ENCODE results near the gene SMYD3.

SMYD3 gene

DNA sequence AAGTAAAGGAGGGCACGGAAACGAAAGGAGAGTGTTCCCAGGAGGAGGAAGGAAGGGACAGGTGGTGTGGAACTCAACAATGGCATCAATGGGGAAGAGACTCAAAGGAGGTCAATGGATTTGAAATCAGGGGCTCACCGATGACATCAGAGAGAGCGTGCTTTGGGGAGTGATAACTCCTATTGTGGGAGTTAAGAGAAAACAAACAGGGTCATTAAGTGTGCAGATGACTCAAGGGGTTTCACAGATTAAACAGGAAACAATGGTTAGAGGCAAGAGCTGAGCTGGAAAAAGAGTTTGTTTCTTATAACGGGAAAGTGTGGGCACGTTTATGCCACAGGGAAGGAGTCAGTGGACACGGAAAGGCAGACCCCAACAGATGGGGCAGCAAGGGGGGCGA lies 629.1 kb downstream of the SMYD3 start:
- DNase-seq = no peak

DNA sequence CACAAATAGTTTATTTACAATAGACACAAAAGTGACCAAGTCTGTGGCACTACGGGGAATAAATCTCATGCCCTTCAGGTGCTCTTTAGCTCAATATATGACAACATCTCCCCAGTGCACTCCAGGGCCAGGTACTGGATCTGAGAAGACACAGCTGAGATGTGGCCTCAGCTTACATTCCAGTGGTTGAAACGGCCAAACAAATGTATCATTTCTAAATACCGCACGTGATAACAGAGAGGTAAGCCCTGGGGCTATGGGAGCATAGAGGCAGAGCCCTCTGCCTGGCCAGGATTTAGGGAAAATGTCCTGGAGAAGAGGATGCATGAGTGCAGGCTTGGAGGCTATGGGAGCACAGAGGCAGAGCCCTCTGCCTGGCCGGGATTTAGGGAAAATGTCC lies 630.5 kb downstream of the SMYD3 start:
- no peak for DNase-seq

DNA sequence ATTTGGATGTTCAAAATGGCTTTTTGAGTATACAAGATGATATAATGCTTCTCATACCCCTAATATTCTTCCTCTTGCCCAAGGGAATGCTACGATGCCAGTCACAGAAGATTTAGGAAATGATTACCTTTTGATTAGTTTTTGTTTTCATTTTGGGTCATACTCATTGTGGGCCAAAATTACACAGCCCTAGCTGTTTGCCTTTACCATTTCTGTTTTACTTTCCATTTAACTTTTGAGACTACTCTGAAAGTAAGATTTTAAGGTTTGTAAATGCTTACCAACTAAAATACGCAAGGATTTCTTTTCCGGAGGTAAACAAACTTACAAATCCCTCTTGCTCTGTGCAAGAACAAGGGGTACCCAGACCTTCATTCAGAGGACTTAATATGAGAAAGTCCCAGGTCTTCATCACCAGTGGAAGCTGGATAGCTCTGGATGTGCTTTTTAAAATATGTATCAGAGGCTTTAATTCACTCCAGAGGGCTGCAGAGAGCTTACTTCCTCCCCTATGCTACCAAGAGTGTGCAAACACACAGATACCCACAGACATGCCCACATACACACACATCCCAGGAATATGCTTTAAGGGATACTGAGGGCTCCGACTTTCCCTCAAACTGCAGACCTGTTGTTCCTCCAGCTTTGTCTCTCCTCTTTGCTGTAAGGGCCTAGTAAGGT lies 631.4 kb downstream of the SMYD3 start:
- no peak for DNase-seq

DNA sequence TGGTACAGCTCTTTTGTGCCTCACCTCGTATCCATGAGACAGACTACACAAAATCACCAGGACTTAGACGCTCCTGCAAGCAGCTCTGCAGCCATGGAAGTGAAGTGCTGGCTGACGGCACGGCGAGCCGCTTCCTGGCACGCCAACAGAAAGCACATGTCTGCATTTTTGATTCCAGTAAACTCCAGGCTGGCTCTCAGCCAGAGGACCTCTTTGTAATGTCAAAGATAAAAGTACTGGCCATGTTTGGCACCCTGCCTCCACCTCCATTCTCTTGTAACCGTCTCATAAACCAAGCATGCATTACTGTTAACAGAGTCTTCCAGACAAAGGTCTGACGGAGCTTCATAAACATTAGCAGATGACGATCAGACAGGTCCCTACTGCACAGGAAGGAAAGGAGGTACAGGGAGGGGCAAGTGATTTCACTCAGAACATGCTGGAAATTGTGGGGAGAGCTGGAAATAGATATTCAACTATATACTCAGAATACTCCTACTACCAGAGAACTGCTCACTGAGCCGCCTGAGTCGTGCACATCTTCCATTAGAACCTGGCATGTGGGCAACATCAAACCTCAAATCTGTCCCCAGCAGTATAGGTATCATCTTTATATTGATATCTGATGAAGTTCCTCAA lies 632.0 kb downstream of the SMYD3 start:
- DNase-seq = no peak

DNA sequence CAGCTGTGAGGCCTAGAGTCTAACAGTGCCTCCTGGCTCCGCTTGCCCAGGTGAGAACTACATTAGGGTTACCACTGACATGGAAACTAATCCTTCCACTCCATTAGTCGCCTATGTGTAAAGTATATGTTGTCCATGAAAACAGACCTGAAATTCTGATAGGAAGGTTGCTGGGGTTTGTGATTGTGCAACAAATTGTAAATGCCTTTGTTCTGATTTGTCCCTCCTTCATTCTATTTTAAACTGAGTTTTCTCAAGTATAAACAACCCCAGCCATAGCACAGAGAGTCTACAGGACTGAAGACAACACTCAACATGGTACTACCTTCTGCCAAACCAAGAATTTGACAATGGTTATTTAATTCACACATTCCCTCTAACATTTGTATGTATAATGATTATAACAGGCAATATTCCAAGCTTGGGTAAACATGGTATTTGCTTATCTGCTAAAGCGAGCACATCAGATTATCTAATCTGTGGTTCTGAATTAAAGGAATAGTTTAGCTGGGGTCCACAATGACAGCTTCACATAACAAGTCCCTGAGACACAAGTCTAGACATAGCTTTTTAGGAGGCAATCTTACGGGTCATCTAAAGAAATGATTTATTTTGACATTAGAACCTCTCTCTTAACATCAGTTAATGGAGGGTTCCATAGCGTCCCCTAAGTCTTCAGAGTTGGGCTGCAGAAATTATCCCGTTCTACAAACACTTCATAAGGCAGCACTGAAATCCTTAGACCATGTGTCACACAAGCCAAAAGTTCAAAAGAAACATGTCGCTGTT lies 633.0 kb downstream of the SMYD3 start:
- no peak for DNase-seq

DNA sequence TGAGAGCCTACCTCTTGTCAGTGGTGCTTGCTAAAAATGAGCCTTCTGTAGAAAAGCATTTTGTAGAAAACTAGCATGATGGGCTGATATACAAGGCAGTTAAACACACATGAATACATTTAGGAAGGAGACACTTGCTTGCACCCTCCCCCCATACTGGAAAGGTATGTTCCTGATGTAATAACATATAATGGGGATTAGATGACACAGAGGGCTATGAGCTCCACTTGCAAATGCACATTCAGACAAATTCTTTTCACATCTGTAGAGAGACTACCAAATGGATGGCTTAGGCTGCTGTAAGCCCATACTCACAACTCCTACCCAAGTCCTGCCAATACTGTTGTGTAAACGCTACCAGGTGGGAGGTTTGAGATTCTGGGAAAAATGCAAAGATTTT lies 634.0 kb downstream of the SMYD3 start:
- no peak for DNase-seq

DNA sequence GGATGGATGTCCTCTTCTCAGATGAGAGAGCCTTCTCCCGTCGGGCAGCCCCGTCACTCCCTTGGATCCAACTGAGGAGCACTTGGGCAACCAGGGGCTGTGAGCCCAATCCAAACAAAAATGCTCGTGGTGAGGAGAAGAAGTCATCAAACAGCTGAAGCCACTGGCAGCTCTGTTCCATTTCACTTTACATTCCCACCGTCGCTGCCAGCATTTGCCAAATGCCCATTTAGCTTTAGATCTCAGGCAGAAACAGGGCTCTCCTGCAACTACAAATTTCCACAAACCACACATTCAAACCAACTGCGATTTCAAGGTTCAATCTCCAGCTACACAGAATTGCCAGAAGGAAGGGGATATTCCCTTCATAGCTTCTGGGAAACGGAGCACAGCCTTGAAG lies 634.6 kb downstream of the SMYD3 start:
- no peak for DNase-seq

DNA sequence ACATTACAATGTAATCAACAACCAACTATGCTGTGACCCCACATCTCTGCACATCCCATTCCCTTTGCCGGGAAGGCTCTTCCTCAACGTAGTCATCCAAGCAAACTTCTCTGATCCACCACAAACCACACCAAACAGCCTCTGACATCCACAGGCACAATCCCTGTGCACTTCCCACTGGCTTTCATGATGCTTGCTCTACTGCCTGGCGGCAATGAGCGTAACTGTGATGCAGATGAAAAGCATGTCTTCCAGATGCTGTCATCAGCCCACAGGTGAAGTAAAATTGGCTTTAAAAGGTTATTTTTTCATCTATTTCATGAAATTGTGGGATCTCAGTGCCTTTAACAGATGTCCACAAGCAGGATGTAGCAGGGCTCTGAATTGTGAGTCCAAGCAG lies 635.2 kb downstream of the SMYD3 start:
- DNase-seq = no peak

DNA sequence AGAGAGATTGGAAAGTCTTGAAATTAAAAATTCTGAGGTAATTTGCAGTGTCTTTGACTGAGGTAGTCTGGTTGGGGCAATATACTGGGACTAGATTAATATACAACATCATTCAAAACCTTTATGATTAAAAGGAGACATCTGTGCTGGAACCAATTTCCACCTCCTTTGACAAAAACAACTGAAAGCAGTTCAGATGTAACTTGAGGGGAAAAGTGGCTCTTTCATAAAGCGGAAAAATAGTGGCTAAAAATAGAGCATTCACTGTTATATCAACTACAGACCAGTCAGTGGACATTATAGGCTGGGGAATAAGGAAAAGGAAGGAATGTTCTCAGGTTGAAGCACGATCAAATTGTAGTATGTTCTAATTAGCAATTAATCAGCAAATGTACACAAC lies 635.9 kb downstream of the SMYD3 start:
- DNase-seq = no peak

DNA sequence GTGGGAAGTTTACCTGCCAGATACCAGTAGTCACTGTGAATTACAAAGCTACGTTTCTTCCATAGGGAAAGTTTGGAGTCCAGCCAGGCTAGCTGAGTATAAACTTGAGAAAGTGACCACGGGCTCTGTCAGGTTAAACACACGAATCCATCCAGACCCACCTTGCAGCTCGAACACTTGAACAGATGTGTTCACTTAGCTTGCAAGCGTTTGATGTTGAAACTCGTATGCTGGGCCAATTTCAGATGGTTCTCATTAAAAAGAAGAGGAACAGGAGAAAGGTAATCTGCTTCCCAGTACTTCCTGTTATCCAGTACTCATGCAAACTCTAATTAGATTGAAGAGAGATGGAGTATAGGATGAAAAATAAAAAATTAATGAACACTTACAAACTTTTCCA lies 636.4 kb downstream of the SMYD3 start:
- DNase-seq = no peak

DNA sequence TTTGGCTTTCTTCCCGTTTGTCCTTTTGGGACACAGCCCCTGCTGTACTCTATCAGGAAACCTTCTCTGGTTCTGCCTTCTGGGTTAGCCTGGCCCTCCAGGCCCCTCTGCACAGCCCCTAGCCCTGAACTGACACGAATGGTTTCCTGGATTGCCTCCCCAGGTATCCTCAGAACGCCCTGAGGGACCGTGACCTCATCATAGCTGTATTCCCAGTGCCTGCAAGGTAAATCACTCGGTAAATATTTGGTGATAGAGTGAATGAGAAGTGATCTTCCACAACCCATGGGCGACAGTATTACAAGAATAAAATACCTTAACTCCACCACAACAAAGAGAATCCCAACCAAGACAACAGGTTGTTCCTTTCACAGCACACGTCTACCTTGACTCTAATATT lies 637.2 kb downstream of the SMYD3 start:
- no peak for DNase-seq

DNA sequence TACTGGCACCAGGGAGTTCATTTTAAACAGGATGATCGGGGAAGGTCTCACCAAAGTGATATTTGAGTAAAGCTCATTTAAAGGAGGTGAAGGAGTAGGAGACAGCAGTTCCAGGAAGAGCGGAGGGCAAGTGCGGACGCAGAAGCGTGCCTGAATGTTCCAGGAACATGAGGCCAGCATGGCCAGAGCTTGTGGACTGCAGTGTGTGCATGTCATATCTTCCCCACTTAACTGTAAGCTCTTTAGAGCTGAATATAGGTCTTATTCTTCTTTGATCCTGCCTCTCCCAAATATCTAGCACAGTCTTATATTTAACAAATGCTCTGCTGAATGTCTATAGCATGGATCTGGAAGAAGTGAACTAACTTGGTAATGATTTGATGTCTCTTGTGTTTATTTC lies 639.3 kb downstream of the SMYD3 start:
- no peak for DNase-seq

DNA sequence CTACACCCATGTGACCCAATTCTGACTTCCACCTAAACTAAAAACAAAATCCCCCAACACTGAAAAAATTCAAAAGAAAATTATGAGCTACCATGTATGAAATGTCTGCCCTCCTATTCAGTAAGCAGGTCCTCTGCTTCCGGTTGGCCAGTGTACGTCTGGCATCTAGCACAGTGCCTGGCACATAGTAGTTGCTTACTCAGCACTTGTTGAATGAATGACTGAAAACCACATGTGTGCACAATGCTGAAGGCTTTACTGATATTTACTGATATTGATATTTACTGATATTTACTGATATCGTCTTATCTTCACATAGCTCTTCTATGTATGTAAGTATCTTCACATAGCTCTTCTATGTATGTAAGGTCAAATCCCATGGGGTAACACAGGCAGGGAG lies 642.2 kb downstream of the SMYD3 start:
- DNase-seq = no peak

DNA sequence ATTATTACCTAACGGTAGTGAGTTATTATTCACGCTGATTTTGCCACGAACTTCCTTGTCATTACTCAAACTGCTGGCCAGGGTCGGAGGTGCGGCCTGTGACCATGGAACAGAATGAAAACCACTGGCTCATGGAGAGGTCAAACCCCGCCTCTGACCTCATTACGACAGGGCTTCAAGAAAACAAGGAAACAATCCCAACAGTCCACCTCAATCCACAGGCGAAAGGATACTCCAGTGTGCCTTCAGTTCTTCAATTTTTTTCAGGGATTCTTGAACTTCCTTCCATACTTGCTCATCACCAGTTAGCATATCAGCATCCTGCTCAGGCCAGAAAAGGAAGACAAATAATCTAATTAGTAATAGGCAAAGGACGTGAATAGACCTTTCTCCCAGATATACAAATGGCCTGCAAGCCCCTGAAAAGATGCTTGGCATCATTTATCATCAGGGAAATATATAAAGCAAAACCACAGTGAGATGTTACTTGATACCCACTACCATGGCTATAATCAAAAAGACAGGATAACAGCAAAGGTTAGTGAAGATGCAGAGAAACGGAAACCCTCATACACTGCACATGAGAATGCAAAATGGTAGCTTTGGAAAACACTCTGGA lies 643.4 kb downstream of the SMYD3 start:
- DNase-seq = no peak

DNA sequence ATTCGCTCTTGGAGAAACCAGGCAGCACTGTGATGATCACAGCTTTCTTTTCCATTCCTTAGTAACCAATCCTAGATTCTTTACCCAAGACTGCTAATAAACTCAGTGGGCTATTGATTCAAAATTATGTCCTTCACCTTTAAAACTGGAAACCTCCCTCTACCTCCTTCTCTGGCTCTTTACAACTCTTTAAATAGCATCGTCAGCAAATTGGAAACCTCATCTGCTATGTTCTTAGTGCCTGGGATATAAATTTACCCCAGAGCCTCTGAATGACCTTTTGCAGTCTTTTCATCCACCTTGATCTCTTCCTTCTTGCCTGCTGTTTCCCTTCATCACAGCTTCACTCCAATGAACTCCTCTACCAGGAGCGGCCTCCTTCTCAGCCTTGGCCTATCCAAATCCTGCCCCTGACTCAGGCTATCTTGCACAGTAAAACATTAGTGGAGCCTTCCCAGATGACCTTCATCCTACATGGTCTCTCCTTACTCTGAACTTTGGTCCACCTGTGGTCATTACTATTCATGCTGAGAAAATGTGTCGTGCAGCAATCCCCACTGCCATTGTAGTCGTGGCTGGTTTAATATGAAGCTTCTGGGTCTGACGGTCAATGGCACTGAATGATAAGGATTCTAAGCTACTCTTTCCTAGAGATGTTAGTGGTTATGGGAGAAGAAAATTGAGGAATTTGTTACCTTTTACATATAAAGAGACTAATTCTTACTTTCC lies 644.1 kb downstream of the SMYD3 start:
- no peak for DNase-seq

DNA sequence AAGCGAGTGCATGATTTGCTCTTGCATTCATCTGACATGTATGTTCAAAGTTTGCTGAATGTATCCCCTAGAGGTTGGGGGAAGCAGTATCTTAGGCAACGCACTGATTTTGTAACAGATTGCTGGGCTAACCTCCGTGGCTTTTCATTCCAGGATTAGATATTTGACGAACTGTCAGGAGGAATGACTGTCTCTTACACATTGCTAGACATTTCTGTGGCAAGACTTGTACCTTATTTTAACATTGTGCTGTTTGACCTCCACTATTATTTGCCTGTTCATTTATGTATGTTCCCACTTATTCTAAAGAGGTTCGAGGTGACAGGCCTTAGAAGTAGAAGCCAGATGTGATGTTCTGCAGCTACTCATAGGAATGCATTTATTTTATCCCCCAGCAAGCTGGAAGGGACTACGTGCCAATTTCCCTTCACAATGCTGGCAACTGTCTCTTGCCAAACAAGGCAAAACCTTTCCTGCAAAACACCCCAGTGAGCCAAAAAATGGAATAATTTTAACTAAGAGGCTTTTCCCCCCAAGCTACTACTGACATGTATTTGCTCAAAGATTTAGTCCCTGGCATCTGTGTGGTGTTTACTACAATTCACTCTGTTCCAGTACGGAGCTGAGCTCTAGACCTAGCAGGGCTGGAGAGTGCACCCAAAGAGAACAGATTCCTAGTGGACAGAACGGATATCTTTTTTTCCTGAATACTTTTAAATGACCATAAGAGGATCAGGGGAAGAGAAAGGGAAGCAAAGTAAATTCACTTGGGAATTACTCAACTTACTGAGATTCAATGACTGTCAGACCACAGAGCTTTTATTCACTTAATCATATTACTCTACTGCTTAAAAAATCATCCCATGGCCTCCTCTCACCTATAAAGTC lies 646.2 kb downstream of the SMYD3 start:
- no peak for DNase-seq

DNA sequence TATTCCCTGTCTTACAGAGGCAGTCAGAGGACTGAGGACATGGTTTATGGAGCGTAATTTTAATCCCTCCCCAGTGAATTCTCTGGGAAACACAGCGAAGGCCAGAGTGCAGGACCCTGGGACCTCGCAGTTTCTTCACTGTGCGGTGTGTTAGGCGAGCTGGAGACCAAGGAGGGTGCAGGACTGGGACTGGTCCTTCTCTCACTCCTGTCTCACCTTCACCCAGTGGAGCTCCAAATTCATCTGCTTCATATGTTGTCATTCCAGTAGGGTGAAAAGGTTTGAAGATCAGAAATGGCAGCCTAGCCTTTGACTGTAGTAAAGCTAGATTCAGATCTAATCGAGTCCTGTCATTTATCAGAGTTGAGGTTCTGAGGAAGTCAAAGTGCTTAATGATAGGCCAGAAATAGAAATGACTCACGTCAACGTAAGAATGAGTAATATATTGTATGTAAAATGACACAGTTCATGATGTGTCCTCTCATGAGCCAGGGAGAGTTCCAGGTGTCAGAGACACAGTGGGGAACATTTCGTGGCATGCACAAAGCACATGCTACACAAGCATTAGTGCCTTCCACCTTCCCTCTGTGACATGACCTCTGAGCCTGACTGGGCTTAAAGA lies 647.5 kb downstream of the SMYD3 start:
- no peak for DNase-seq

DNA sequence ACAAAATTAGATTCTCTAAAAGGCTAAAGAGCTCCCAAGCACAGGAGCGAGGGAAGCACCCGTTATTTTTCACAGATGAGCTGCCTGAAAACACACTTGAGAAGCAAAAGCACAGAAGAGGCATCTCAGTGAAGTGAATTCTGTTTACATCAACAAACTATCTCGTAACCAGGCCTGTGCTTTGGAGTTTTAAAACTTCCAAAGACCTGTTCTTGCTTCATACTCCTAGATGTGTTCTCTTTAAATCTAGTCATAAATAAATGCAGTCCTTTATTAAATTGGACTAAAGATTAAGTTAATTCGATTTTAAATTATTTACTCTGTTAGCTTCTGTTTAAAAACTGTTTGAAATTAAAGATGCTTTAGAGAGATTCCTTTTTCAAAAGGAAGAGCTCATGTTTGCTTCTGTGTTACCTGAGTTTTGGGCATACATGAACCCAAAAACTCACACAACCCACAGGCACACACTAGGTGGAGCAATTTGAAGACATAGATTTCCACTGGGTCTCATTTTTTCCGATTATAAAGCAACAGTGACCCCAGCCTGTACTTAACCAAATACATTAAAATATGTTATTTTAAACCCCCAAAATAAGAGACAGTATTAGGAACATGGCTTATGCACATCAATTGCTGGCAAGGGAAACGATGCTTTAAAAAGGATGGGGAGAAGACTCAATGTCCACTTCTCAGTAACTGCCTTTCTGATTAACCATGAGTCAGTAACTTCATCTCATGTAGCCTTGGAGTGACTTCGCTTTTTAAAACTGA lies 648.2 kb downstream of the SMYD3 start:
- DNase-seq = no peak

DNA sequence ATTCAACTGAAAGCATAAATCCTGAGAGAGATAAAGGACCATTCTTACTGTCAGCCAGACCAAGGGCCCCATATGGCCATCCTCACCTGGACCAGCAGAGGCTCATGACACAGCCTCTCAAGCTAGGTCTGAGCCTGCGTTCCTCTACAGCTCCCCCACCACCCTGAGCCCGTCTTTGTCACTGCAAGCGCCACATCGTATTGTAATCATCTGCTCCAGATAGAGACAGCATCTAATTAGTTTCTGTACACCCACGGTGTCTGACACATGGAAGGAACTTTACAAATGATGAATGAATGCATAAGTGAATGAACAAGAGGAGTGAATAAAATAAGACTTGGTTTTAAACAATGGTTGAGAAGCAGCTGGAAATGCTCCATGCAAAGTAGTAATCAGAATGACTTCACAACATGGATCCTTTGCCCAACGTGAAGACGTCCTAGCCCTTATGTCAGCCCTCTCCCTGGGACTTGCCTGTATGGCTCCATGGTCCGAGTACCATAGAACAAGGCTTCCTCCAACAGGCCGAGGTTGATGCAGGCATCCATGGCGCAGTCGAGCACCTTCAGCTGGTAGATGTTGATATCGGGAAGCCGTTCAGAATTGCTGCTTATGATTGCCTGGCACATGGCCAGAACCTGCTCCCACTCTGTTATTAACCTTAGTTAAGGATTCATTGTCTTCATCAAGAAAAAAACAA lies 648.9 kb downstream of the SMYD3 start:
- no peak for DNase-seq

DNA sequence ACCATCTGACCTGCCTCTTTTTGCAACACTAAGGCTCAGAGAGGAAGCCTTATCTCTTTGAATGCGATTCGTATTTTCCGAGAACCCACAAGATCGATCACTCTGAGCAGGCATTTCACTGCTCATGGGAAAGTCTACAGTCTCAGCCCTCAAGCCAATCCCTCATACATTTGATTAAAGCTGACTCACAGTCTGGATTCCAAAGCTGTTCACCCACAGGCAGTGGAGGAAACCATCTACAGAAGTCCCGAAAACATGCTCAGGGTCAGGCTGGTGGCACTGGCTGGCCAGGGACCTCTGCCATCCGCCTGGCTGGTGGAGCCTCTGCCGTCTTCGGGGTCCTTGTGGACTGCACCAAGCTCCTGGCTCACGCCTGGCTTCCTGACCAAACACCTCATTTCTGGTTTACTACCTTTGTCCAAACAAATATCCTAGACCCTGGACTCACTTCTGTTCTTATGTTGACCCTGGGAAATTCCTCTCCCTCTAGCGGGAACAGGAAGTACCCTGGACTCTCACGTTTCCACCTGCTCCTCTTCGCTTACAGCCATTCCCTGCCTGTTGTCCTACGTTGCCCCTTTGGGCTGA lies 650.0 kb downstream of the SMYD3 start:
- DNase-seq = no peak

All from DMS53 (cell line).